ENCODE measurements around the gene SECTM1. TPM values are rescaled to one million over a fixed set of nuclear protein-coding genes. Genes with fewer than 3 reads are reported as not detected.

The SECTM1 gene
- total and polyA plus RNA-seq, 9 of the 15 experiments (the other 6 are each of a cell fraction or from before 2014, with no cell fraction given): 0.11 to 0.46 (median 0.18) TPM; not detected in 6

GRCh38 chr17:82332669-82333278 is 792 bp downstream of the SECTM1 start (continued):
- TF ChIP-seq, protein P1, sequence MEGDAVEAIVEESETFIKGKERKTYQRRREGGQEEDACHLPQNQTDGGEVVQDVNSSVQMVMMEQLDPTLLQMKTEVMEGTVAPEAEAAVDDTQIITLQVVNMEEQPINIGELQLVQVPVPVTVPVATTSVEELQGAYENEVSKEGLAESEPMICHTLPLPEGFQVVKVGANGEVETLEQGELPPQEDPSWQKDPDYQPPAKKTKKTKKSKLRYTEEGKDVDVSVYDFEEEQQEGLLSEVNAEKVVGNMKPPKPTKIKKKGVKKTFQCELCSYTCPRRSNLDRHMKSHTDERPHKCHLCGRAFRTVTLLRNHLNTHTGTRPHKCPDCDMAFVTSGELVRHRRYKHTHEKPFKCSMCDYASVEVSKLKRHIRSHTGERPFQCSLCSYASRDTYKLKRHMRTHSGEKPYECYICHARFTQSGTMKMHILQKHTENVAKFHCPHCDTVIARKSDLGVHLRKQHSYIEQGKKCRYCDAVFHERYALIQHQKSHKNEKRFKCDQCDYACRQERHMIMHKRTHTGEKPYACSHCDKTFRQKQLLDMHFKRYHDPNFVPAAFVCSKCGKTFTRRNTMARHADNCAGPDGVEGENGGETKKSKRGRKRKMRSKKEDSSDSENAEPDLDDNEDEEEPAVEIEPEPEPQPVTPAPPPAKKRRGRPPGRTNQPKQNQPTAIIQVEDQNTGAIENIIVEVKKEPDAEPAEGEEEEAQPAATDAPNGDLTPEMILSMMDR (IDR thresholded peaks at IDR 0.05 in 2 of 3, conservative IDR thresholded peaks at IDR 0.05 in 1 of 3; ENCODE audit: insufficient read depth in 2 of 3, low read depth in 1 of 3, low read length in 3 of 3): no peak
- TF ChIP-seq NRF1 (conservative IDR thresholded peaks at IDR 0.05 in 1 of 2, IDR thresholded peaks at IDR 0.05 in 1 of 2): no peak
- TF ChIP-seq POU5F1 (IDR thresholded peaks at IDR 0.05; ENCODE audit: borderline replicate concordance, low read depth, low read length, partially characterized antibody): no peak
- no peak for TF ChIP-seq TOE1 (IDR thresholded peaks at IDR 0.05; ENCODE audit: borderline replicate concordance)
- TF ChIP-seq TOE1 (CRISPR knock-in tag; IDR thresholded peaks at IDR 0.05; ENCODE audit: borderline replicate concordance, low read depth): no peak
- TF ChIP-seq ZNF24 (IDR thresholded peaks at IDR 0.05): no peak
- TF ChIP-seq, protein P2, sequence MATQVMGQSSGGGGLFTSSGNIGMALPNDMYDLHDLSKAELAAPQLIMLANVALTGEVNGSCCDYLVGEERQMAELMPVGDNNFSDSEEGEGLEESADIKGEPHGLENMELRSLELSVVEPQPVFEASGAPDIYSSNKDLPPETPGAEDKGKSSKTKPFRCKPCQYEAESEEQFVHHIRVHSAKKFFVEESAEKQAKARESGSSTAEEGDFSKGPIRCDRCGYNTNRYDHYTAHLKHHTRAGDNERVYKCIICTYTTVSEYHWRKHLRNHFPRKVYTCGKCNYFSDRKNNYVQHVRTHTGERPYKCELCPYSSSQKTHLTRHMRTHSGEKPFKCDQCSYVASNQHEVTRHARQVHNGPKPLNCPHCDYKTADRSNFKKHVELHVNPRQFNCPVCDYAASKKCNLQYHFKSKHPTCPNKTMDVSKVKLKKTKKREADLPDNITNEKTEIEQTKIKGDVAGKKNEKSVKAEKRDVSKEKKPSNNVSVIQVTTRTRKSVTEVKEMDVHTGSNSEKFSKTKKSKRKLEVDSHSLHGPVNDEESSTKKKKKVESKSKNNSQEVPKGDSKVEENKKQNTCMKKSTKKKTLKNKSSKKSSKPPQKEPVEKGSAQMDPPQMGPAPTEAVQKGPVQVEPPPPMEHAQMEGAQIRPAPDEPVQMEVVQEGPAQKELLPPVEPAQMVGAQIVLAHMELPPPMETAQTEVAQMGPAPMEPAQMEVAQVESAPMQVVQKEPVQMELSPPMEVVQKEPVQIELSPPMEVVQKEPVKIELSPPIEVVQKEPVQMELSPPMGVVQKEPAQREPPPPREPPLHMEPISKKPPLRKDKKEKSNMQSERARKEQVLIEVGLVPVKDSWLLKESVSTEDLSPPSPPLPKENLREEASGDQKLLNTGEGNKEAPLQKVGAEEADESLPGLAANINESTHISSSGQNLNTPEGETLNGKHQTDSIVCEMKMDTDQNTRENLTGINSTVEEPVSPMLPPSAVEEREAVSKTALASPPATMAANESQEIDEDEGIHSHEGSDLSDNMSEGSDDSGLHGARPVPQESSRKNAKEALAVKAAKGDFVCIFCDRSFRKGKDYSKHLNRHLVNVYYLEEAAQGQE (IDR thresholded peaks at IDR 0.05; ENCODE audit: borderline replicate concordance): no peak
- TF ChIP-seq, protein P2 (CRISPR knock-in tag; IDR thresholded peaks at IDR 0.05; ENCODE audit: low read depth): no peak
- peak; percentile 58; the same call in 1 of the 2 replicates for TF ChIP-seq MAX (CRISPR knock-in tag; IDR thresholded peaks at IDR 0.05)
- TF ChIP-seq ARNT (IDR thresholded peaks at IDR 0.05): no peak
- no peak; the same call in 1 of the 2 replicates for TF ChIP-seq ZNF764 (CRISPR knock-in tag; IDR thresholded peaks at IDR 0.05; ENCODE audit: low read depth)
- no peak for TF ChIP-seq NCOA6 (IDR thresholded peaks at IDR 0.05)
- no peak for TF ChIP-seq ZNF780A (CRISPR knock-in tag; IDR thresholded peaks at IDR 0.05)
- TF ChIP-seq PHB (CRISPR knock-in tag; IDR thresholded peaks at IDR 0.05): no peak
- TF ChIP-seq ZNF699 (CRISPR knock-in tag; IDR thresholded peaks at IDR 0.05; ENCODE audit: insufficient replicate concordance): no peak
- TF ChIP-seq U2AF1 (optimal IDR thresholded peaks at IDR 0.05; ENCODE audit: low read depth, low read length): no peak
- TF ChIP-seq ETV6 (IDR thresholded peaks at IDR 0.05; ENCODE audit: borderline replicate concordance in 1 of 2, low read depth in 2 of 2, low read length in 1 of 2): no peak
- 0 out of 2 replicates have a peak, but pooled peaks have one; percentile 72 for TF ChIP-seq ETV6 (CRISPR knock-in tag; IDR thresholded peaks at IDR 0.05; ENCODE audit: borderline replicate concordance)
- TF ChIP-seq, protein P3, sequence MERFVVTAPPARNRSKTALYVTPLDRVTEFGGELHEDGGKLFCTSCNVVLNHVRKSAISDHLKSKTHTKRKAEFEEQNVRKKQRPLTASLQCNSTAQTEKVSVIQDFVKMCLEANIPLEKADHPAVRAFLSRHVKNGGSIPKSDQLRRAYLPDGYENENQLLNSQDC (CRISPR knock-in tag; IDR thresholded peaks at IDR 0.05): no peak
